K562 (cell line): ENCODE data around the gene E2F3. TPM values are rescaled to one million over a fixed set of nuclear protein-coding genes. Genes with fewer than 3 reads are reported as not detected.

ENCODE experiments used
- CBX3 ChIP-seq, 2 experiments: IDR thresholded peaks; 1 replicate in 1 of 2; 2 replicates in 1 of 2; pipeline ENCODE4 v1.6.1; 2012; ENCODE audit warnings: inconsistent platforms in 2 of 2, low read length in 2 of 2, borderline replicate concordance in 1 of 2, control low read depth in 1 of 2
- DEAF1 ChIP-seq: fragments of 450-650 bp; formaldehyde crosslinking; IDR thresholded peaks from 2 replicates; pipeline ENCODE4 v1.4.0; 2020; ENCODE audit warnings: mild to moderate bottlenecking, moderate library complexity
- E4F1 ChIP-seq: fragments of 250-450 bp; sonication (Bioruptor Pico); IDR thresholded peaks from 2 replicates; pipeline ENCODE4 v1.5.0; 2021; ENCODE audit warnings: mild to moderate bottlenecking, borderline replicate concordance
- GTF2F1 ChIP-seq: IDR thresholded peaks from 2 replicates; pipeline ENCODE4 v1.6.1; 2011; ENCODE audit warnings: low read depth, low read length, improper control_type of control experiment
- HDAC6 ChIP-seq: IDR thresholded peaks from 2 replicates; pipeline ENCODE4 v1.6.1; 2012; ENCODE audit warnings: low read depth, mild to moderate bottlenecking, control low read depth, inconsistent platforms, low read length, moderate library complexity
- HOMEZ ChIP-seq: fragments of 250-450 bp; sonication (Bioruptor Pico); IDR thresholded peaks from 2 replicates; pipeline ENCODE4 v1.4.0; 2020; ENCODE audit warnings: mild to moderate bottlenecking, moderate library complexity
- SMARCB1 ChIP-seq: IDR thresholded peaks from 2 replicates; pipeline ENCODE4 v1.6.1; 2011; ENCODE audit warnings: improper control_type of control experiment, low read depth; ENCODE audit not compliant: insufficient read length
- TAF1 ChIP-seq: IDR thresholded peaks from 2 replicates; pipeline ENCODE4 v1.6.1; 2011; ENCODE audit warnings: mild to moderate bottlenecking, low read length, moderate library complexity; ENCODE audit not compliant: insufficient read depth, control insufficient read depth, severe bottlenecking; ENCODE audit errors: extremely low read depth
- ZKSCAN1 ChIP-seq: fragments of 150-350 bp; IDR thresholded peaks from 2 replicates; pipeline ENCODE4 v1.6.1; 2016; ENCODE audit warnings: low read depth, low read length
- ZNF318 ChIP-seq, 2 experiments: fragments of 450-650 bp; IDR thresholded peaks; 2 replicates each; pipeline ENCODE4 v1.6.1; 2016; ENCODE audit warnings: mild to moderate bottlenecking in 2 of 2, borderline replicate concordance in 1 of 2, low read depth in 1 of 2, moderate library complexity in 1 of 2
- ZNF551 ChIP-seq: fragments of 250-450 bp; sonication (Bioruptor Pico); IDR thresholded peaks from 2 replicates; pipeline ENCODE4 v1.5.0; 2021; ENCODE audit warnings: mild to moderate bottlenecking, moderate library complexity
- polyA plus RNA-seq, 8 experiments: library from polyadenylated mRNA; depleted of rRNA in 4 of 8; stranded (reverse) in 5 of 8; unstranded in 3 of 8; fragments of >200 nt; fragmentation: Nextera tagmentation in 2 of 8; fragmentation: Illumina TruSeq in 1 of 8; extraction: Ambion mirVana in 2 of 8; extraction: Trizol in 1 of 8; gene quantifications; 2 replicates each; pipeline versions ENCODE4 v1.2.1 to v1.2.3, GENCODE V29; 2011 to 2014; ENCODE audit warnings: inconsistent platforms in 1 of 8, missing spikeins in 1 of 8
- total RNA-seq, 7 experiments: library from RNA; depleted of rRNA in 6 of 7; stranded (reverse); fragments of >200 nt in 6 of 7; fragmentation: Illumina TruSeq in 2 of 7; extraction: Trizol in 2 of 7; gene quantifications; 2 replicates each; pipeline versions ENCODE4 v1.2.1 to v1.2.3, GENCODE V29; 2011 to 2021; ENCODE audit warnings: low replicate concordance in 1 of 7

Gene E2F3
- total and polyA plus RNA-seq, 9 of the 15 experiments (the other 6 are each of a cell fraction or from before 2014, with no cell fraction given) = 11.1 to 44.7 (median 27.2) TPM

- TF ChIP-seq ZKSCAN1 (0 out of 2 replicates have a peak, but pooled peaks have one; percentile 37), CBX3 (IDR thresholded peaks at IDR 0.05; ENCODE audit: borderline replicate concordance in 1 of 2, low read length in 2 of 2) (peak in 1 of 2 experiments; percentile 22; a peak in 1 of 3 replicates), HOMEZ (CRISPR knock-in tag) (no peak), ZNF551 (CRISPR knock-in tag) (no peak), HDAC6 (no peak), GTF2F1 (peak; percentile 94), TAF1 (peak; percentile 97), DEAF1 (CRISPR knock-in tag) (no peak), E4F1 (CRISPR knock-in tag) (no peak), ZNF318 (IDR thresholded peaks at IDR 0.05; ENCODE audit: borderline replicate concordance in 1 of 2, low read depth in 1 of 2) (peak in 1 of 2 experiments; percentile 85; a peak in 2 of 4 replicates), SMARCB1 (no peak)
Measured at GRCh38 chr6:20401205-20402091, at the start of gene E2F3 (continued).
